Adrenal gland (tissue), 12 donors: Measurements from ENCODE around the gene PRSS21. TPM values are rescaled to one million over a fixed set of nuclear protein-coding genes. Genes with fewer than 3 reads are reported as not detected.
A peak's percentile ranks its signal among the peaks of the same experiment; 100 is the strongest.

Experiments
- DNase-seq, 7 donors: peaks; one replicate each; pipeline ENCODE4 v3.0.0-alpha.2; 2019 to 2020
- H3K27ac ChIP-seq, 5 donors: fragments of 200-600 bp; sonication (generic) in 4 of 5; 1 replicate in 3 of 5; 2 replicates in 2 of 5; pipeline versions ENCODE4 v1.5.1 to v1.8.0; 2016 to 2020; ENCODE audit warnings: mild to moderate bottlenecking in 1 of 5
- H3K27me3 ChIP-seq: fragments of 200-600 bp; 2 replicates; pipeline ENCODE4 v1.8.0; 2021
- H3K36me3 ChIP-seq, 2 donors: fragments of 200-600 bp; replicated peaks in 1 of 2; 1 replicate in 1 of 2; 2 replicates in 1 of 2; pipeline versions ENCODE4 v1.5.1 to v1.8.0; 2018 to 2022
- H3K4me1 ChIP-seq, 2 donors: fragments of 200-600 bp; replicated peaks in 1 of 2; 1 replicate in 1 of 2; 2 replicates in 1 of 2; pipeline versions ENCODE4 v1.5.1 to v1.8.0; 2018 to 2021
- H3K4me3 ChIP-seq, 4 donors: fragments of 200-600 bp; sonication (generic) in 3 of 4; one replicate each; pipeline ENCODE4 v1.5.1; 2016 to 2018
- H3K9me3 ChIP-seq, 3 donors: fragments of 200-600 bp; sonication (generic) in 1 of 3; replicated peaks in 1 of 3; 1 replicate in 2 of 3; 2 replicates in 1 of 3; pipeline versions ENCODE4 v1.5.1 to v1.8.0; 2016 to 2021
- POLR2A ChIP-seq, 2 donors: fragments of 450-650 bp; IDR thresholded peaks; one replicate each; pipeline ENCODE4 v1.6.1; 2017; ENCODE audit warnings: antibody characterized with exemption in 2 of 2, mild to moderate bottlenecking in 2 of 2, moderate library complexity in 1 of 2
- WGBS, 4 donors: extraction: QIAGEN DNeasy Blood & Tissue Kit in 2 of 4; methylation state at CpG; one replicate each; pipeline versions ENCODE4 v1.1.5 to v1.1.7; 2013 to 2017; 5-methylcytosine and 5-hydroxymethylcytosine counted together
- intact Hi-C, 2 donors: fragments of 100-400 bp; cut with DNase I; formaldehyde crosslinking; loops; one replicate each; pipeline versions ENCODE4 v1.14.1 to v1.15.0; 2022 to 2023
- polyA plus RNA-seq, 3 donors: library from polyadenylated mRNA; stranded (reverse); fragments of 200-250 nt in 2 of 3; fragments of 350-450 nt in 1 of 3; fragmentation: Illumina TruSeq in 1 of 3; extraction: RNeasy Lipid Tissue Mini Kit (QIAGEN cat#74804) in 1 of 3; gene quantifications; one replicate each; pipeline ENCODE4 v1.2.3, GENCODE V29; 2013 to 2014
- total RNA-seq, 9 donors: library from RNA; depleted of rRNA in 4 of 9; stranded (reverse); fragments of >200 nt in 4 of 9; fragments of 120-200 nt in 1 of 9; fragmentation: NEBNext Ultra II Directional in 1 of 9; extraction: Animal tissue kit (Norgen Biotek cat#: 25700) in 1 of 9; gene quantifications; one replicate each; pipeline versions ENCODE4 v1.1.0 to v1.2.4, GENCODE V29; 2013 to 2023
- TF ChIP-seq, protein P1 (sequence below), 6 experiments: fragments of 450-650 bp in 4 of 6; fragments of 200-600 bp in 2 of 6; sonication (generic) in 1 of 6; IDR thresholded peaks; 1 replicate in 5 of 6; 2 replicates in 1 of 6; pipeline versions ENCODE4 v1.5.1 to v1.8.0; 2016 to 2021; ENCODE audit warnings: antibody characterized with exemption in 6 of 6, mild to moderate bottlenecking in 2 of 6, moderate library complexity in 1 of 6
- donor health status: healthy with polysubstance abuse.
- donor health status: Bipolar disorder and iron deficiency.
- donor health status: DM: yes; HTN: yes; CAD: no.
- donor health status: DM: no; HTN: no; CAD: no.
- donor health status: DM: no; HTN: no; CAD: no.
- donor health status: DM: yes; HTN: yes; CAD: no.

The PRSS21 gene
- total and polyA plus RNA-seq, 12 donors, result 0.20 to 2.6 (median 0.85) TPM; not detected in 6

DNA sequence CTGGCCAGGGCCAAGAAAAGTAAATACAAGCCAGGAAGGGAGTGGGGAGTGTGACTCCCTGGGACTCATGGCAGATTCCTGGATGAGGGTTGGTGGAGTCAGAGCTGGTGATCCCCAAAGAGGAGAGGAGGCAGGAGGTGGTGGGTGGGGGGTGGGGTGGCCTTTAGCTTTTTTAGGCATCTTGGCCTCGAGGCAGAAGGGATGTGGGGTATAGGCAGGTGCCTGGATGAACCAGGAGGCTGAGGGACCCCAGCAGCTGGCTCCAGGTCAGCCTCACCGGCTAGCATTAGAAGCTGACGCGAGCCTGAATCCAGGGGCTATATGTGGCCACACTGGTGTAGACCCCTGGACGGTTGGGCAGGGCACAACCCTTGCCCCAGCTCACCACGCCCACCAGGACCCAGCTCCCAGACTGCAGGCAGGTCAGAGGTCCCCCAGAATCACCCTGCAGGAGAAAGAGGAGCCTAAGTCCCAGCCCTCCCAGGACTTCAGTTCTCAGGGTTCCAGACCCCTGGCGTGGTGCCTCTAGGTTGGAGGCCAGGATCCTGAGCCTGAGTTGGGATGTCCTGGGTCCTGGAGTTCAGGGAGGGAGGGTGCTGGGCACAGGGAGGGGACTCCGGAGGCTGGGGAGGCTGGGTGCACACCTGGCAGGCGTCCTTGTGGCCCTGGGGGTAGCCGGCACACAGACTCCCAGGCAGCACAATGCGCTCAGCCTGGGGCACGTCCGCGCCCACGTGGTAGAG lies 32.5 kb upstream of the PRSS21 start:
- Histone ChIP-seq H3K27ac (no peak overlapping the region), H3K27me3 (peaks cover 22% of the 10 kb centered on the region), H3K9me3 (no peaks in the 10 kb centered on the region), H3K4me3 (peak overlapping the region in 1 of 4 donors; percentile 33), H3K4me1 (no peaks in the 10 kb centered on the region), H3K36me3 (no peaks in the 10 kb centered on the region)
- intact Hi-C loops, result no loop called here
- TF ChIP-seq, protein P1, sequence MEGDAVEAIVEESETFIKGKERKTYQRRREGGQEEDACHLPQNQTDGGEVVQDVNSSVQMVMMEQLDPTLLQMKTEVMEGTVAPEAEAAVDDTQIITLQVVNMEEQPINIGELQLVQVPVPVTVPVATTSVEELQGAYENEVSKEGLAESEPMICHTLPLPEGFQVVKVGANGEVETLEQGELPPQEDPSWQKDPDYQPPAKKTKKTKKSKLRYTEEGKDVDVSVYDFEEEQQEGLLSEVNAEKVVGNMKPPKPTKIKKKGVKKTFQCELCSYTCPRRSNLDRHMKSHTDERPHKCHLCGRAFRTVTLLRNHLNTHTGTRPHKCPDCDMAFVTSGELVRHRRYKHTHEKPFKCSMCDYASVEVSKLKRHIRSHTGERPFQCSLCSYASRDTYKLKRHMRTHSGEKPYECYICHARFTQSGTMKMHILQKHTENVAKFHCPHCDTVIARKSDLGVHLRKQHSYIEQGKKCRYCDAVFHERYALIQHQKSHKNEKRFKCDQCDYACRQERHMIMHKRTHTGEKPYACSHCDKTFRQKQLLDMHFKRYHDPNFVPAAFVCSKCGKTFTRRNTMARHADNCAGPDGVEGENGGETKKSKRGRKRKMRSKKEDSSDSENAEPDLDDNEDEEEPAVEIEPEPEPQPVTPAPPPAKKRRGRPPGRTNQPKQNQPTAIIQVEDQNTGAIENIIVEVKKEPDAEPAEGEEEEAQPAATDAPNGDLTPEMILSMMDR (IDR thresholded peaks at IDR 0.05), result no peak
- no peak for TF ChIP-seq POLR2A (IDR thresholded peaks at IDR 0.05)
- peak in 2 of 7 donors; percentile 17 to 48 for DNase-seq
- WGBS, 4 donors, result 54 to 84% (median 60%) methylated on average over 3 to 15 of the region's 15 CpGs

DNA sequence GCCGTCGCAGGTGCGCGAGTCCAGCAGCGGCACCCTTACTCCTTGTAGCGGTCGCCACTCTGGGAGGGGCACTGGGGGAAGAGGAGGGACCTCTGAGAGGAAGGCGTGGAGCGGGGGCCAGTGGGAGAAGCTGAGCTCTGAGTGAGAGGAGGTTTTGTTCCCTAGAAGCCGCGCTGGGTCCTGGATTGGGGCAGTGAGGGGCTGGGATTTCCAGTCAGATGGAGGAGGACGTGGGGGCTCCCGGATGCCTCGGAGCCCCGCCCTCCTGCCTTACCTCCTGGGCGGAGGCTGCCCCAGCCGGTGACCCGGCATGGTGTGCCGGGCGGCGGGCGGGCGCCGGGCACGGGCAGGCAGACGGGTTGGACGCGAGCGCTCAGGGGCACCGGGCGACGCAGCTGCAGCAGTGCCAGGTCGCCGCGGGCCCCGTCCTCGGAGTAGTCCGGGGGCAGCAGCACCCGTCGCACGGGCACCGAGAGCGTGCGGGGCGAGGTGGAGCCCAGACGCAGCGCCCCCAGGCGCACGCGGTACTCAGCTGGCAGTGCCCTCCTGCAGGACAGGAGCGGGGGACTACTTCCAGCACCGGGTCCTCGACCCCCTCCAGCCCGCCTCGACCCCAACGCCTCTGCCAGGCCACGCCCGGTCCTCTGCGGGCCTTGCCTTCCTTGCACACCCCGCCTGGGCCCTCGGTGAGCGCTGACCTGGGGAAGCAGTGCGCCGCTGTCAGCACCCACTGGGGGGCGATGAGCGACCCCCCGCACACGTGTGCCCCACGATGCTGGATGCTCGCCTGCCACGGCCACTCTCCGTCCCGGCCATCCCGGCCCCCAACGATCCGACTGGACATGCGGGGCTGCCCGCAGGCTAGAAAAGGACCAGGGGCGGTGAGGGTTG lies 31.7 kb upstream of the PRSS21 start:
- intact Hi-C loops, result no loop called here
- H3K27ac ChIP-seq, result no peak overlapping the region
- H3K36me3 ChIP-seq, result no peaks in the 10 kb centered on the region
- 14 to 60% (median 20%) methylated on average over 2 to 79 of the region's 79 CpGs for WGBS, 4 donors
- peak overlapping the region in 1 of 4 donors; percentile 33 for H3K4me3 ChIP-seq
- peaks cover 22% of the 10 kb centered on the region for H3K27me3 ChIP-seq
- no peaks in the 10 kb centered on the region for H3K9me3 ChIP-seq
- DNase-seq, result peak in 4 of 7 donors; percentile 8 to 40 (median 15)
- TF ChIP-seq POLR2A (IDR thresholded peaks at IDR 0.05), result no peak
- TF ChIP-seq, protein P1 (IDR thresholded peaks at IDR 0.05), result no peak
- H3K4me1 ChIP-seq, result no peaks in the 10 kb centered on the region

DNA sequence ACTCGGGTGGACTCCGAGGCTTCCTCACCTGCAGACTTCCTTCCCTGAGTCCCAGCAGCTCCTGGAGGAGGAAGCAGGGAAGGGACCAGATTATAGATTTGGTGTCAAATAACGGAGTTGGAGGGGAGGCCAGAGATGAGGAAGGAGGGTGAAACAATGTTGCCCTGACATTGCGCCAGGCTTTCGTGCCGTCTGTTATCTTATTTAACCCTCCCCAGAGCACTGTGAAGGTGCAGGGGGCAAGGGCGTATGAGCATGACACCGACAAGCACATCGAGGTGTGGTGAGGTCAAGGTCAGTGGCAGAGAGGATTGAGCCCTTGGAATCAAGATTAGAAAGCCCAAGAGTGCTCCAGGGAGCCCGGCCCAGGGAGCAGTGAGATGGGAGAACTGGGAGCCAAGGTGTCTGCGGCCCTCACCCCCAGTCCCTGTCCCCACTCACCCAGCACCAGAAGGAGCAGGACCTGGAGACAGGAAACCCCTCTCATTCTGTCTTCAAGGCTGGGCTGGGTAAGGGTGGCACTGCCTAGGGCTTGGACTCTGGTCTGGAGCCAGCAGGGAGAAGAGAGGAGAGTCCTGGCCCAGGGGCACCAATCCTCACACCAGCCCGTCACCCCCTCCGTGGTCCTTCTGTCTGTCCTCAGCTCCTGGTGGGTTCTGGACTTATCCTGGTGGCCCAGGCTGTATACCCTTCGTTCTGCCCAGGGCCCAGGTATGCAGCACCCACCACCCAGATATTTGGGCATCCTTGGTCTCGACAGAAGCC lies 30.8 kb upstream of the PRSS21 start:
- H3K27ac ChIP-seq, result no peak overlapping the region
- DNase-seq, result no peak
- TF ChIP-seq POLR2A (IDR thresholded peaks at IDR 0.05), result no peak
- TF ChIP-seq, protein P1 (IDR thresholded peaks at IDR 0.05), result no peak
- no peaks in the 10 kb centered on the region for H3K9me3 ChIP-seq
- intact Hi-C loops, result no loop called here
- H3K4me1 ChIP-seq, result no peaks in the 10 kb centered on the region
- 43 to 56% (median 53%) methylated on average over 13 to 15 of the region's 15 CpGs for WGBS, 4 donors
- H3K36me3 ChIP-seq, result no peaks in the 10 kb centered on the region
- H3K4me3 ChIP-seq, result no peak overlapping the region
- peaks cover 22% of the 10 kb centered on the region for H3K27me3 ChIP-seq

DNA sequence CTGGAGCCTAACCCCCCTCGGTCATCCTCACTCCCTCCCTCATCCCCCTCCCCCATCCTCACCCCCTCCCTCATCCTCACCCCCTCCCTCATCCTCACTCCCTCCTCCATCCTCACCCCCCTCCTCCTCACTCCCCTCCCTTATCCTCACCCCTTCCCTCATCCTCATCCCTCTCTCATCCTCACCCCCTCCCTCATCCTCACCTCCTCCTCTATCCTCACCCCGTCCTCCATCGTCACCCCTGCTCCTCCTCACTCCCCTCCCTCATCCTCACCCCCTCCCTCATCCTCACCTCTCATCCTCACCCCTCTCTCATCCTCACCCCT lies 30.2 kb upstream of the PRSS21 start:
- Histone ChIP-seq H3K27me3 (peaks cover 22% of the 10 kb centered on the region), H3K9me3 (no peaks in the 10 kb centered on the region), H3K4me3 (no peak overlapping the region), H3K27ac (no peak overlapping the region), H3K36me3 (no peaks in the 10 kb centered on the region), H3K4me1 (no peaks in the 10 kb centered on the region)
- intact Hi-C loops, result no loop called here
- 57 to 68% (median 64%) methylated on average over 2 to 3 of the region's 3 CpGs for WGBS, 4 donors
- no peak for DNase-seq
- TF ChIP-seq POLR2A (IDR thresholded peaks at IDR 0.05), result no peak
- TF ChIP-seq, protein P1 (IDR thresholded peaks at IDR 0.05), result no peak
